B cell (primary cell): Measurements from ENCODE around the gene KLF5. TPM values are rescaled to one million over a fixed set of nuclear protein-coding genes. Genes with fewer than 3 reads are reported as not detected.

Experiments used
- ATAC-seq: fragments of 200-7000 bp; cut with Tn5 transposase; one replicate; pipeline ENCODE4 v1.10.0; 2021; ENCODE audit warnings: low read depth, mild to moderate bottlenecking, moderate number of reproducible peaks, moderate library complexity
- CTCF ChIA-PET: fragments of 350-600 bp; sonication (Branson Sonifier 250); formaldehyde crosslinking; loops from one replicate; lab custom pipeline; 2021; ENCODE audit warnings: antibody characterized with exemption, inconsistent platforms; lab: Charles Lee
- POLR2A ChIA-PET: fragments of 350-600 bp; sonication (Branson Sonifier 250); formaldehyde crosslinking; loops from one replicate; lab custom pipeline; 2021; ENCODE audit warnings: antibody characterized with exemption; lab: Charles Lee
- DNase-seq: peaks from one replicate; pipeline ENCODE4 v3.0.0; 2013
- H2AFZ ChIP-seq: 2 replicates; pipeline ENCODE4 v1.6.1; 2012; ENCODE audit warnings: mild to moderate bottlenecking, low read depth, low read length; ENCODE audit not compliant: insufficient read depth, poor library complexity, severe bottlenecking
- H3K27ac ChIP-seq, 2 donors: 1 replicate in 1 of 2; 2 replicates in 1 of 2; pipeline ENCODE4 v1.5.1; 2012 to 2013; ENCODE audit warnings: low read length in 2 of 2, mild to moderate bottlenecking in 2 of 2, moderate library complexity in 1 of 2
- H3K27me3 ChIP-seq, 4 experiments: fragments of 200-600 bp in 1 of 4; sonication (generic) in 1 of 4; replicated peaks in 1 of 4; 1 replicate in 2 of 4; 2 replicates in 2 of 4; pipeline versions ENCODE4 v1.6.1 to v1.7.0; 2013 to 2016; ENCODE audit warnings: low read length in 3 of 4, mild to moderate bottlenecking in 2 of 4, mixed read lengths in 1 of 4, moderate library complexity in 1 of 4; ENCODE audit not compliant: insufficient read depth in 4 of 4, control insufficient read depth in 3 of 4; ENCODE audit errors: control extremely low read depth in 1 of 4
- H3K36me3 ChIP-seq, 2 experiments: replicated peaks in 1 of 2; 1 replicate in 1 of 2; 2 replicates in 1 of 2; pipeline versions ENCODE4 v1.6.1 to v1.7.1; 2013; ENCODE audit warnings: low read length in 1 of 2; ENCODE audit not compliant: insufficient read depth in 2 of 2, control insufficient read depth in 1 of 2; ENCODE audit errors: control extremely low read depth in 1 of 2, extremely low read depth in 1 of 2
- H3K4me1 ChIP-seq, 2 donors: fragments of 200-600 bp in 1 of 2; sonication (generic) in 1 of 2; 1 replicate in 1 of 2; 2 replicates in 1 of 2; pipeline versions ENCODE4 v1.5.1 to v1.6.1; 2013 to 2017; ENCODE audit warnings: low read length in 2 of 2; ENCODE audit not compliant: control insufficient read depth in 2 of 2, insufficient read depth in 2 of 2
- H3K4me2 ChIP-seq: replicated peaks from 2 replicates; pipeline ENCODE3; 2012; ENCODE audit warnings: mild to moderate bottlenecking, low read depth, low read length; ENCODE audit not compliant: poor library complexity, severe bottlenecking
- H3K4me3 ChIP-seq, 5 experiments: fragments of 200-600 bp in 1 of 5; sonication (generic) in 1 of 5; 1 replicate in 3 of 5; 2 replicates in 2 of 5; pipeline versions ENCODE4 v1.5.1 to v1.7.0; 2011 to 2016; ENCODE audit warnings: low read length in 4 of 5, mild to moderate bottlenecking in 4 of 5, low read depth in 2 of 5, control low read depth in 1 of 5, moderate library complexity in 1 of 5; ENCODE audit not compliant: insufficient read depth in 1 of 5; ENCODE audit errors: control extremely low read depth in 1 of 5, extremely low read depth in 1 of 5
- H3K79me2 ChIP-seq: fragments of 200-600 bp; sonication (generic); one replicate; pipeline ENCODE4 v1.6.0; 2016; ENCODE audit warnings: low read length; ENCODE audit not compliant: control insufficient read depth, insufficient read depth
- H3K9ac ChIP-seq: fragments of 200-600 bp; sonication (generic); 2 replicates; pipeline ENCODE4 v1.6.1; 2017; ENCODE audit warnings: mild to moderate bottlenecking, low read length, moderate library complexity
- H3K9me3 ChIP-seq, 3 donors: one replicate each; pipeline versions ENCODE4 v1.6.1 to v1.7.1; 2013; ENCODE audit warnings: low read length in 2 of 3; ENCODE audit not compliant: control insufficient read depth in 2 of 3, insufficient read depth in 1 of 3; ENCODE audit errors: control extremely low read depth in 1 of 3
- H4K20me1 ChIP-seq: 2 replicates; pipeline ENCODE4 v1.6.0; 2012; ENCODE audit warnings: mild to moderate bottlenecking, low read length; ENCODE audit not compliant: insufficient read depth, control insufficient read depth, poor library complexity, severe bottlenecking
- H3K27ac Mint-ChIP-seq: one replicate; pipeline ENCODE4 v1.8.0; 2021; ENCODE audit warnings: mixed read lengths
- H3K27me3 Mint-ChIP-seq: one replicate; pipeline ENCODE4 v1.8.0; 2021; ENCODE audit warnings: mixed read lengths
- H3K4me1 Mint-ChIP-seq: one replicate; pipeline ENCODE4 v1.8.0; 2021; ENCODE audit warnings: mixed read lengths
- H3K4me3 Mint-ChIP-seq: one replicate; pipeline ENCODE4 v1.8.0; 2021; ENCODE audit warnings: mixed read lengths
- H3K9me3 Mint-ChIP-seq: one replicate; pipeline ENCODE4 v1.8.0; 2022; ENCODE audit warnings: mixed read lengths; ENCODE audit not compliant: insufficient read depth
- EZH2 ChIP-seq: IDR thresholded peaks from 2 replicates; pipeline ENCODE4 v1.6.1; 2012; ENCODE audit warnings: borderline replicate concordance, low read depth, mild to moderate bottlenecking, moderate library complexity, low read length; ENCODE audit not compliant: insufficient read depth, poor library complexity, severe bottlenecking
- WGBS: methylation state at CpG from one replicate; pipeline ENCODE4 v1.1.5; 2013; ENCODE audit warnings: missing lambda C conversion rate; ENCODE audit not compliant: insufficient coverage; 5-methylcytosine and 5-hydroxymethylcytosine counted together
- intact Hi-C: fragments of 100-400 bp; cut with micrococcal nuclease; formaldehyde crosslinking; loops from one replicate; pipeline ENCODE4 v1.10.0; 2022
- polyA plus RNA-seq: library from polyadenylated mRNA; depleted of rRNA; stranded (reverse); fragments of >200 nt; gene quantifications from 2 replicates; pipeline ENCODE4 v1.2.3, GENCODE V29; 2012
- total RNA-seq, 2 donors: library from RNA; stranded (reverse); fragments of 120-200 nt in 1 of 2; gene quantifications; 1 replicate in 1 of 2; 2 replicates in 1 of 2; pipeline versions ENCODE4 v1.2.3 to v1.2.4, GENCODE V29; 2013 to 2022
- TF ChIP-seq, protein P1 (sequence below): fragments of 200-600 bp; IDR thresholded peaks from one replicate; pipeline ENCODE4 v1.8.0; 2022; ENCODE audit warnings: antibody characterized with exemption, mild to moderate bottlenecking

KLF5 gene
- total and polyA plus RNA-seq, 2 donors (not counting 1 experiment from before 2014, with no cell fraction given) = 0.94 to 1.5 TPM

DNA sequence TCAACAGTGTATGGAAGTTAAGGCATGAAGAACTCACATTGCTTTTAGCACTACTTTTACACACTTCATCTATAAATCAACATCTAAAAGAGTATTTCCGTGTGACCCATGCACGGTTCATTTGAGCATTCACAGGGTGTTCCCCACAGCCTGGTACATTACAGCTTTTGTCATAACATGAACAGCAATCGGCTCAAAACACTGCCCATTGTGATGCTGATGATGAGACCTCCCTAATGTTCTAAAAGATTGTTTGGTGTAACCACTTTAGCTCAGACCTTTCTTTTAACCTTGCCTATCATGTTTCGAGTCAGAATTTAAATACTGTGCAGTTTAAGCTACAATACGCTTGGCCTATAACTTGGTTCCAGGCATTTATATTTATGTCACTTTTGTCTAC is 4.1 kb upstream of the KLF5 start:
- Mint-ChIP-seq H3K4me3 (no peak overlapping the region), H3K9me3 (no peaks in the 10 kb centered on the region), H3K27ac (no peak overlapping the region), H3K4me1 (peaks cover 12% of the 10 kb centered on the region), H3K27me3 (peaks cover 46% of the 10 kb centered on the region)
- DNase-seq (no peak), ATAC-seq (no peak)
- Histone ChIP-seq H3K9me3 (no peaks in the 10 kb centered on the region), H3K27ac (no peak overlapping the region), H3K36me3 (no peaks in the 10 kb centered on the region), H2AFZ (no peak overlapping the region), H3K4me3 (no peak overlapping the region), H3K27me3 (peaks cover 3 to 31% (median 19%) of the 10 kb centered on the region in 4 experiments), H3K9ac (no peak overlapping the region), H3K79me2 (no peaks in the 10 kb centered on the region), H3K4me1 (peaks cover 9% of the 10 kb centered on the region in 2 donors), H3K4me2 (no peak overlapping the region), H4K20me1 (no peaks in the 10 kb centered on the region)
- no peak for TF ChIP-seq EZH2
- TF ChIP-seq, protein P1, sequence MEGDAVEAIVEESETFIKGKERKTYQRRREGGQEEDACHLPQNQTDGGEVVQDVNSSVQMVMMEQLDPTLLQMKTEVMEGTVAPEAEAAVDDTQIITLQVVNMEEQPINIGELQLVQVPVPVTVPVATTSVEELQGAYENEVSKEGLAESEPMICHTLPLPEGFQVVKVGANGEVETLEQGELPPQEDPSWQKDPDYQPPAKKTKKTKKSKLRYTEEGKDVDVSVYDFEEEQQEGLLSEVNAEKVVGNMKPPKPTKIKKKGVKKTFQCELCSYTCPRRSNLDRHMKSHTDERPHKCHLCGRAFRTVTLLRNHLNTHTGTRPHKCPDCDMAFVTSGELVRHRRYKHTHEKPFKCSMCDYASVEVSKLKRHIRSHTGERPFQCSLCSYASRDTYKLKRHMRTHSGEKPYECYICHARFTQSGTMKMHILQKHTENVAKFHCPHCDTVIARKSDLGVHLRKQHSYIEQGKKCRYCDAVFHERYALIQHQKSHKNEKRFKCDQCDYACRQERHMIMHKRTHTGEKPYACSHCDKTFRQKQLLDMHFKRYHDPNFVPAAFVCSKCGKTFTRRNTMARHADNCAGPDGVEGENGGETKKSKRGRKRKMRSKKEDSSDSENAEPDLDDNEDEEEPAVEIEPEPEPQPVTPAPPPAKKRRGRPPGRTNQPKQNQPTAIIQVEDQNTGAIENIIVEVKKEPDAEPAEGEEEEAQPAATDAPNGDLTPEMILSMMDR = no peak
- POLR2A ChIA-PET = no interaction called here
- intact Hi-C loops = loop anchor here (5.0 kb wide), 1 partner anchor 1233 kb away; no protein-coding TSS in a partner anchor
- CTCF ChIA-PET = no interaction called here
- WGBS = no CpG with 5 or more reads among the region's 5 CpGs

GRCh38 chr13:73055813-73056564 is 2.8 kb upstream of the KLF5 start:
- Mint-ChIP-seq H3K27me3 (peaks cover 56% of the 10 kb centered on the region), H3K4me3 (no peak overlapping the region), H3K4me1 (peaks cover 24% of the 10 kb centered on the region), H3K9me3 (no peaks in the 10 kb centered on the region), H3K27ac (no peak overlapping the region)
- Histone ChIP-seq H3K36me3 (no peaks in the 10 kb centered on the region), H3K27me3 (peaks cover 3 to 31% (median 29%) of the 10 kb centered on the region in 4 experiments), H3K9ac (no peak overlapping the region), H3K4me3 (no peak overlapping the region), H3K4me2 (no peak overlapping the region), H3K79me2 (no peaks in the 10 kb centered on the region), H4K20me1 (no peaks in the 10 kb centered on the region), H3K4me1 (peaks cover 15 to 18% of the 10 kb centered on the region in 2 donors), H2AFZ (no peak overlapping the region), H3K9me3 (no peaks in the 10 kb centered on the region), H3K27ac (no peak overlapping the region)
- 100% methylated on average over 7 of the region's 8 CpGs for WGBS
- intact Hi-C loops = loop anchor here (5.0 kb wide), 1 partner anchor 1231 kb away; no protein-coding TSS in a partner anchor
- POLR2A ChIA-PET = no interaction called here
- CTCF ChIA-PET = interaction anchor here (2.0 kb wide), 1 partner anchor 17 kb away, joined by 4 read pairs; no protein-coding TSS in a partner anchor
- ATAC-seq (no peak), DNase-seq (no peak)
- TF ChIP-seq, protein P1 = no peak
- no peak for TF ChIP-seq EZH2
